HG03460 (cell line): ENCODE measurements around the gene SFI1.

Experiments
- ATAC-seq: cut with Tn5 transposase; IDR thresholded peaks from one replicate; pipeline ENCODE4 v1.9.1; 2021; ENCODE audit not compliant: unreplicated experiment

SFI1 gene

GRCh38 chr22:31630331-31631329 lies 134.3 kb downstream of the SFI1 start:
- peak; percentile 55 for ATAC-seq

GRCh38 chr22:31631436-31631835 lies 135.1 kb downstream of the SFI1 start:
- no peak for ATAC-seq

GRCh38 chr22:31635638-31636306 lies 139.4 kb downstream of the SFI1 start:
- no peak for ATAC-seq

DNA sequence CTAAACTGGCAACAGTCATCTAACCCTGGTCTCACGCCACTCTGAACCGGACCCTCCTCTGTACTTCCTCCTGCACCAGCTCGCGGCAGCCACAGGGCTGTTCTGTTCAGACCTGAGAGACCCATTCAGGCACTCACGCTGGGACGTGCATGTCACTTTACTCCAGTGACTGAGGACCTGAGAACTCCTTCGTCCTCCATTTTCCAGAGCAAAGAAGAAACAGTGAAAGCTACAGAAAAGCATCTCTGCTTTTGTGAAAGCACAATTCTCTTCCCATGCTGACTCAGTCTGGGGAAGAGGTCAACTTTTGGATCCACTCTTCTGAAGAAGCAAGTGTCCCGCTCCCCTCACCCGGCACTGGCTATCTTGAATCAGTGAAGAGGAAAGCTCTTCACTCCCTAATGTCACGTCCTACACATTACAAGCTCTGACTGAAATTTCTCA lies 141.1 kb downstream of the SFI1 start:
- peak; percentile 51 for ATAC-seq

GRCh38 chr22:31637891-31638618 lies 141.7 kb downstream of the SFI1 start:
- ATAC-seq = no peak

DNA sequence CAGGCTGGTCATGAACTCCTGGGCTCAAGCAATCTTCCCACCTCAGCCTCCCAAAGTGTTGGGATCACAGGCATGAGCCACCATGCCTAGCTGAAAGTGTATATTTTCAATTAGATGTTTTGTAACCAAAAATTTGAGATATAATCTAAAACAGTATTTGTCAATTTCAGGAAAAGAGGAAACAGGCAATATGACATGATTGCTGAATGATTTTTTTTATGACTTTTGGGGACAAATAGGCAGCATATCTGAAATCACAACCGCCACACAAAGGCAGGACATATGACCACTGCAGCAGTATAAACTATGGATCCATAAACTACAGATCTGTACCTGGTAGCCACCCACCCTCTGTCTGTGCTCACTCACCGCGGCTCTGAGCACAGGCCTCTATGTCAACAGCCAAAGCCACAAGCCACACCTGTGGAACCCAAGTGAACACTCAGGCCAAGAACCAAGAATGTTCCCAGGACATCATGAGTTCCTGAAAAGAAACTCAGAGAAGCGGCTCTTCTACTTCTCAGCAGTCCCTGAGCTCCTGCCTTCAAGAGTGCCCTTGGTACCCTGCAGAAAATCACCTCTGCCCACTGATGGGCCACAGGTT lies 143.2 kb downstream of the SFI1 start:
- no peak for ATAC-seq

DNA sequence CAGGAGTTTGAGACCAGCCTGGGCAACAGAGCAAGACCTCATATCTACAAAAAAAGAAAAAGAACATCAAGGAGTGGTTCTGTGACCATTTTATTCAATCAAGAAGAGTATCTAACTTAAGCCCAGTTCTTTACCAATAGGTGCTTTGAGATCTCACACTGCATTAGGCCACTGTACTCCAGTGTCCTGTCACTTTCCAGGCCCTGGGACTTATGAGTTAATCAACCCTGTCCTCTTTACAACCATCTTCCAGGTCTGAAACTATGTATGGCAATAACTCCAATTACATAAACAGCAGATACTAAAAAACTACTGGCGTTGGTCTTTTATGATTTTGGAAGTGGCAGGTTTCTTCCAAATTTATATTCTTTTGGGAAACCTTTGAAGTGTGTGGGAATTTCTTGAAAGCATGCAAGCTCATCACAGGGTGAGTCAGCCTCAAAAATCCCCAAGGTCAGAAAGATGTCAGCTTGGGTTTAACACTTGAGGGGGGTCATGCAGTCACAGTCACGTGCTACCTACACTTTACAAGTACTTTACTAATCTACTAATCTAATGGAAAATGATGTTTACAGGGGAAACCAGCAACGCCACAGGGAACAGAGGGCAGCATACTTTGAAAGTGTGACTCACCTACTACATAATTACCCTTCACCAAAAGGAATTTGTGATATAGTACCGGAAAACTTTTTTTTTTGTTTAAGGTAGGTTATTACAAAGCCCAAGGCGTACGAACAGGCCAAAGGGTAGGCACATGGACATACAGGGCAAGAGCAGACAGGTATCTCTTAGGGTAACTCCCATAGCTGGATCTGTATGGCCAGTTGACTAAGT lies 150.1 kb downstream of the SFI1 start:
- ATAC-seq = no peak

GRCh38 chr22:31647066-31647465 lies 150.7 kb downstream of the SFI1 start:
- ATAC-seq = no peak

DNA sequence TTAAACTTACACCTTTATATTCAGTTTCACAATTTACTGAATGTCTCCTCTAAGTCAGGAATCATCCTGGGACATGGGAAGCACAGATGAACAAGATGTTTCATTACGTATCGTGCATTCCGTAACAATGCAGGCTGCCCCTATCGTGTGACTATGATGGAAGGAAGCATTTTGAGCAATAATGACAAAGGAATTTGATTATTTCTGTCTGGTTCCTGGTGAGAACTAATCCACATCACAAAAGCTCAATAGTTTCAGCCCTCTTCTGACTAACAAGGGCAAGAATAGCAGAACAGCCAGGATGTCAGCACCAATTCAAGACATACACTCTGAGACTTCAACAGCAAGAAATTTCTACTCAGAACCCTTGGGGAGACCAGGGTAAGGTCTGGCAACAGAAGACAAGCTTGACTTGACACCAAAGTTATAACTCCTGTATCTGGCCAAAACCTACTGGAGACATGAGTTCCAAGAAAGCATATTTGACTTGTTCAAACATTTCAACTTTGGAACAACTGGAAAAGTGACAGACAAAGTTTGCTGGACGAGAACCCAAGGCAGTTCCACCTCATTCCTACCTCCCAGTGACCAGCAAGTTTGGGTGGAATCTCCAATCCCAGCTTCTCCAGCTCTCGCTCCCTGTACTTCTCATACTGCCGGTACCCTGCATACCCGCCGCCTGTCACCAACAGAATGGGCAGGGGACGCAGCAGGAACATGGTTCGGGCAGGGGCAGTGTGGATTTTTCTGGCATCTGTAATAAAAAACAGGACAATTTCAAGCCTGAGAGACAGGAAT lies 151.4 kb downstream of the SFI1 start:
- ATAC-seq = no peak

DNA sequence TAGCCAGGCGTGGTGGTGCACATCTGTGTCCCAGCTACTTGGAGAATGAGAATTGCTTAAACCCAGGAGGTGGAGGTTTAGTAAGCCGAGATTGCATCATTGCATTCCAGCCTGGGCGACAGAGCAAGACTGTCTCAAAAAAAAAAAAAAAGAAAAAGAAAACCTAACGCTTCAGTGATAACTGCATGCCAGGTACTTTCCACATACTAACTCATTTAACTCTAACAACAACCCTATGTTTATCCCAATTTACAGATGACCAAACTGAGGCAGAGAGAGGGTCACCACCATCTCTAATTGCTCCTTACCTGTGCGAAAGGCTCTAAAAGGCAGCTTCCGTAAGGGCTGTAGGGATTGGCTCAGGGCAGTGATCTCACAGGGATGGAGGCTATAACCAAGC lies 154.1 kb downstream of the SFI1 start:
- no peak for ATAC-seq

GRCh38 chr22:31651664-31652063 lies 155.3 kb downstream of the SFI1 start:
- no peak for ATAC-seq

GRCh38 chr22:31652088-31652487 lies 155.8 kb downstream of the SFI1 start:
- ATAC-seq = no peak

GRCh38 chr22:31652911-31653684 lies 156.8 kb downstream of the SFI1 start:
- no peak for ATAC-seq

DNA sequence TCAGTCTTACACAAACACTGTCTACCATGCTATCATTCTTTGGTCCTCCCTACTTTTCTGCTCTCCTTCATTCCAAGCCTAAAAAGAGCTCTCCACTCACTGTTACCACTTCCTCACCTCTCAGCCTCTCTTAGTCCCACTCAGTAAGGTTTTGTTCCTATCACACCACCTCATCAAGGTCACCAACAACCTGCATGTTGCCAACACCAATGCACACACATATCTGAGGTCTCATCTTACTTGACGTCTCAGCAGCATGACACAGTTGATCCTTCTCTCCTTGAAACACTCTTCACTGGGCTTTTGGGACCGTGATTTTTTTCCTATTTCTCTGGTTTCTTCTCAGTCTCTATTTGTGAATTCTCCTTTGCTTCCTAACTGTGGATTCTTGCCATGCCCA lies 157.6 kb downstream of the SFI1 start:
- ATAC-seq = no peak

GRCh38 chr22:31654408-31654807 lies 158.1 kb downstream of the SFI1 start:
- no peak for ATAC-seq

DNA sequence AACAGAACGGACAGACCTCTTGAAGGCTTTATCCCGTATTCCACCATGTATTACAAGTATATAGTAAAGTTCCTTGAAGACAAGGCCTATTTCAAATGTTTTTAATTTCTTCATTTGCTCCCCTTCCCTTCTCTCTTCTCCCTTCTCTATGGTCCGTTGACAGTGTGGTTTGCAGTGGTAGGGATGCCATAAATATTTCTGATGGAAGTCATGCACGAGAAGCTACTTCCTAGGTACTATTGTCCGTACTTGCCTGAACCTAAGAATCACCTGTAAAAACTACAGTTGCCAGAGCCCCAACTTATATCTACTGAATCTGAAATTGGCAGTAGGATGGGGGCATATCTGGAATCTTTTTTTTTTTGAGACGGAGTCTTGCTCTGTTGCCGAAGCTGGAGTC lies 162.9 kb downstream of the SFI1 start:
- no peak for ATAC-seq

DNA sequence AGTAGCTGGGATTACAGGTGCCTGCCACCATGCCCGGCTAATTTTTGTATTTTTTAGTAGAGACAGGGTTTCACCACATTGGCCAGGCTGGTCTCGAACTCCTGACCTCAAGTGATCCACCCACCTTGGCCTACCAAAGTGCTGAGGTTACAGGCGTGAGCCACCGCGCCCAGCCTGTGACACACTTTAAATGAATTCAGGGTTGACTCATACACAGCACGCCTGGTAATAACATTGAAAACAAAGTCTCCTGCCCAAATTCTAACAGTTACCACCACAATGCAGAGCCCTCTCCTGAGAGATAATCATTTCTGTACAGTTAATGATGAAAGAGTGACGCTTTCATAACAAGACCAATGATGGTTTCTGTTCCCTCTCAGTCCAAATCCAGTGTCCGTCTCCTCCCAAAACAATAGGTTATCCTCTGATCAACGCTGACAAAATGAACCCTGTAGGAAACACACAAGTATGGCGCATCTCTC lies 164.6 kb downstream of the SFI1 start:
- ATAC-seq = peak; percentile 13
